HepG2 (cell line): ENCODE data around the gene POMT2.

Experiments
- BHLHE40 ChIP-seq: IDR thresholded peaks from 2 replicates; pipeline ENCODE4 v1.6.1; 2011; ENCODE audit warnings: low read length, improper control_type of control experiment
- CTCF ChIP-seq: sonication (generic); formaldehyde crosslinking; IDR thresholded peaks from 2 replicates; pipeline ENCODE4 v1.5.0; 2020; ENCODE audit warnings: mild to moderate bottlenecking, missing genetic modification reagents, moderate library complexity
- GABPA ChIP-seq, 2 experiments: IDR thresholded peaks; 2 replicates each; pipeline ENCODE4 v1.6.1; 2011 to 2016; ENCODE audit warnings: low read depth in 2 of 2, low read length in 1 of 2, missing biosample characterization in 1 of 2, missing genetic modification characterization in 1 of 2
- IRF2 ChIP-seq: IDR thresholded peaks from 2 replicates; pipeline ENCODE4 v1.6.1; 2018; ENCODE audit warnings: missing genetic modification reagents, missing compliant biosample characterization
- KDM5A ChIP-seq: fragments of 200-600 bp; sonication (generic); IDR thresholded peaks from 2 replicates; pipeline ENCODE4 v1.7.0; 2018; ENCODE audit warnings: antibody characterized with exemption, mild to moderate bottlenecking, low read length, borderline replicate concordance
- POLR2A ChIP-seq, 2 experiments: IDR thresholded peaks; 2 replicates each; pipeline ENCODE4 v1.6.1; 2011; ENCODE audit warnings: low read depth in 2 of 2, low read length in 2 of 2, mild to moderate bottlenecking in 1 of 2, moderate library complexity in 1 of 2; ENCODE audit not compliant: insufficient read depth in 1 of 2
- STAT5B ChIP-seq: sonication (generic); formaldehyde crosslinking; IDR thresholded peaks from 2 replicates; pipeline ENCODE4 v1.4.0; 2020; ENCODE audit warnings: missing genetic modification reagents
- TAF1 ChIP-seq: sonication (generic); formaldehyde crosslinking; IDR thresholded peaks from 2 replicates; pipeline ENCODE4 v1.4.0; 2020; ENCODE audit warnings: missing genetic modification reagents

GRCh38 chr14:77238996-77239395, 81.7 kb downstream of the POMT2 start:
- TF ChIP-seq STAT5B (CRISPR knock-in tag) (no peak), KDM5A (no peak), IRF2 (CRISPR knock-in tag) (no peak), CTCF (CRISPR knock-in tag) (no peak), BHLHE40 (no peak), TAF1 (CRISPR knock-in tag) (no peak), GABPA (IDR thresholded peaks at IDR 0.05; ENCODE audit: low read depth, low read length) (no peak), GABPA (CRISPR knock-in tag; IDR thresholded peaks at IDR 0.05; ENCODE audit: low read depth) (no peak), POLR2A (IDR thresholded peaks at IDR 0.05; ENCODE audit: insufficient read depth in 1 of 2, low read depth in 2 of 2, low read length in 2 of 2) (no peak)
